ENCODE measurements around the gene MAST3. TPM values are rescaled to one million over a fixed set of nuclear protein-coding genes. Genes with fewer than 3 reads are reported as not detected.
A peak's percentile ranks its signal among the peaks of the same experiment; 100 is the strongest.

MAST3 gene
- 1 to 10 TPM; 4.2 to 8.3 (median 4.9) TPM for polyA plus RNA-seq (ENCODE audit: insufficient read length in 4 of 4)

DNA sequence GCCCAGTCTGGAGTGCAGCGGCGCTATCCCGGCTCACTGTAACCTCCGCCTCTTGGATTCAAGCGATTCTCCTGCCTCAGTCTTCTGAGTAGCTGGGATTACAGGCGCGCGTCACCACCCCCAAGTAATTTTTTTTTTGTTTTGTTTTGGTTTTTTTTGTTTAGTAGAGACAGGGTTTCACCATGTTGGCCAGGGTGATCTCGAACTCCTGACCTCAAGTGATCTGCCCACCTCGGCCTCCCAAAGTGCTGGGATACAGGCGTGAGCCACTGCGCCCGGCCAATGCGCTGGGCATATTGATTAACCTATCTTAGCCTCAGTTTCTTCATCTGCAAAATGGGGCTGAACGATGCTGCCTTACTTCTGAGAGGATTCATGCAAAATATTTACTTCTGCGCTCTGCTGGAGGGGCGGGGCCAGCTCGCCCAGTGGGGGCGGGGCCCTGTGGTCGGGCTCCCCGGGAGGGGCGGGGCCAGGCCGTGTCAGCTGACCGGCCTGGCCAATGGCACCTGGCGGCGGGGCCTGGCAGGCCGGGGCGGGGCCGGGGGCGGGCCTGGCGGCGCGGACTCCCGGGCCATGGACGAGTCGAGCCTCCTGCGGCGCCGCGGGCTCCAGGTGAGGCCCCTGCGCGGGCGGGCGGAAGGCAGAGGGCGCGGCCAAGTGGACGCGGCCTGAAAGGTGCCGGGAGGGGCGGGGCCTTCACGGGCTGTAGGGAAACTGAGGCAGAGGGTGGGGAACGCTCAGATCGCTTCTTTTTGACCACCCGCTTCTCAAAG is at the start of gene MAST3:
Gene MAST3, plus strand, starts transcription at position 562 of the 776 bp plus-strand sequence. Its CDS starts 15 bp downstream, at position 577.
- DNase-seq (ENCODE audit: low read depth in 4 of 4, low spot score in 3 of 4), result no peak

DNA sequence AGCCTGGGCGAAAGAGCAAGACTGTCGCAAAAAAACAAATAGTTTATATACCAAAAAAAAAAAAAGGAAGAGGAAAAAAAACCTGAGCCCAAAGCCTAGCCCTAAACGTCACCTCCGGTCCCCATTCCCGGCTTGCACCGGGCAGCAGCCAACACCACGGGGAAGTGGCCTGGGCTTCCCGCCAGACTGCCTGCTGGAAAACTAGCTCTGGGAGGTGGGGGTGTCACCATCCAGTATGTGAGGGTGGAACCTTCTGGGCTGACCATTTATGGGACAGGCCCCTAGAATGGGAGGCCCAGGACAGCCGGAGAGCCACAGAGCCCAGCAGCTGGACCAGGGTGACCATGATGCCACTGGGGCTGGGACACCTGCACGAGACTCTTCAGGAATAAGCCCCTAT is 48.2 kb upstream of the MAST3 start:
- DNase-seq (ENCODE audit: low read depth in 4 of 4, low spot score in 3 of 4), result no peak

DNA sequence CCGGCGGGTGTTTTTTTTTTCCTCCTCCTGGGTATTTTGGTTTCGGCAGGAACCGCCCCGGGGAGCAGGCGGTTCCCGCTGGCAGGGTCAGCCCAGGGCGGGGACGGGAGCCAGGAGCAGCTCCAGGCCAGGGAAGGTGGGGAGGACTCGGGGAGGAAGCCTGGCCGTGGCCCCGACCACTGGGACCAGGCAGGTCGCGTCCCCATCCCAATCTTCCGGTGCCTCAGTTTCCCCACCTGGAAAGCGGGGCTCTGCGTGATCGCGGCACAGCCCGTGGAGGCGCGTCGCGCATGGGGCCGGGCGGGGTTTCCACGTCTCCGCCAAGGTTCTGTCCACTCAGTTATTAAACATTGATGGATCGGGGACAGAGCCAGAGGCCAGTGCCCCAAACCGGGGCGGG is 45.7 kb upstream of the MAST3 start:
- DNase-seq (ENCODE audit: low read depth in 4 of 4, low spot score in 3 of 4), result no peak

DNA sequence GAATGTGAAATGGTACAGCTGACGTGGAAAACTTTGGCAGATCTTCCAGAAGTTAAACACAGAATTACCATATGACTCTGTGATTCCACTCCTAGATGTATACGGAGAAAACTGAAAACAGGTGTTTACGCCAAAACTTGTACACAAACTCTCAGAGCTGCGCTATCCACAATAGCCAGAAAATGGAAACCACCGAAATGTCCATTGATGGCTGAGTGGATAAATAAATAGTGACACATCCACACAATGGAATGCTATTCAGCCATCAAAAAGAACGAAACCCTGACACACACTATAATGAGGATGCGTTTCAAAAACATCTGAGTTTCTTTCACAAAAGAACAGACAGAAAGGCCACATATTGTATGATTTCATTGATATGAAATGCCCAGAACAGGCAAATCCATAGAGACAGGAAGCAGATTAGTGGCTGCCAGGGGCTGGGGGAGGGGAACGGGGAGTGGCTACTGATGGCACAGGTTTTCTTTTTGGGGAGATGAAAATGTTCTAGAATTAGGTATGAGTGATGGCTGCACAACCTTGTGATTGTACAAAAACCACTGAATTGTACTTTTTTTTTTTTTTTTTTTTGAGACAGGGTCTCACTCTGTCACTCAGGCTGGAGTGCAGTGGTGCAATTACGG is 43.9 kb upstream of the MAST3 start:
- DNase-seq (ENCODE audit: low read depth in 4 of 4, low spot score in 3 of 4), result no peak

DNA sequence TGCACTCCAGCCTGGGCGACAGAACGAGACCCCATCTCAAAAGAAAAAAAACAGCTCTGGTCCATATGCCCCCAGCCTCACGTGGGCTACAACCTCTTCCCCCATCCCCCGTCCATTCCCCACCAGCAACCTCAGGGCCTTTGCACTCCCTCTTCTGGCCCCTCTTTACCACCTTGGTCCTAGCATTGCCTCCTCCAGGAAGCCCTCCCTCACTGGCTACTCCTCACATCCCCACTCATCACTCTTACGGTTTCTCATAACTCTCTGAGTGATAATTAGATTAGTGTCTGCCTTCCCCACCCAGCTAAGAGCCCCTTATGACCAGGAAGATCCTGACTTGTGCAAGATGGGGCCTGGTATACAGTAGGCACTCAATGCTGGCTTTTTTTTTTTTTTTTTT is 41.6 kb upstream of the MAST3 start:
- no peak for DNase-seq (ENCODE audit: low read depth in 4 of 4, low spot score in 3 of 4)

DNA sequence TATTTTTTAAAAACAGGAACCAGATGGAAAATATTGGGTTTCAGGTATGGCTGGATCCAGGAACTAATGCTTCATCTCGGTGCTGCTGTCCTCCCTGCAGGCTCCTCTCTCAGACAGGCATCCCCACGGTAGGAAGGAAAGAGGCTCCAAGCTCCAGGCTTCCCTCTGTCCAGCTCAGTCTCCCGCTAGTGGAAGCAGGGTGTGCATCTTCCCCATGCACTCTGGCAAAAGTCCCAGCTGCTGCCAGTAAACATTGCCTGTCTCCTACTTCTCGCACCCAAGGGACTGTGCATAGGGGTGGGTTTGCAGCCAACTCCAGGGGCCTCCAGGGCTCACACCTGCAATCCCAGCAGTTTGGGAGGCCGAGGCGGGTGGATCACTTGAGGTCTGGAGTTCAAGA is 40.0 kb upstream of the MAST3 start:
- no peak for DNase-seq (ENCODE audit: low read depth in 4 of 4, low spot score in 3 of 4)

DNA sequence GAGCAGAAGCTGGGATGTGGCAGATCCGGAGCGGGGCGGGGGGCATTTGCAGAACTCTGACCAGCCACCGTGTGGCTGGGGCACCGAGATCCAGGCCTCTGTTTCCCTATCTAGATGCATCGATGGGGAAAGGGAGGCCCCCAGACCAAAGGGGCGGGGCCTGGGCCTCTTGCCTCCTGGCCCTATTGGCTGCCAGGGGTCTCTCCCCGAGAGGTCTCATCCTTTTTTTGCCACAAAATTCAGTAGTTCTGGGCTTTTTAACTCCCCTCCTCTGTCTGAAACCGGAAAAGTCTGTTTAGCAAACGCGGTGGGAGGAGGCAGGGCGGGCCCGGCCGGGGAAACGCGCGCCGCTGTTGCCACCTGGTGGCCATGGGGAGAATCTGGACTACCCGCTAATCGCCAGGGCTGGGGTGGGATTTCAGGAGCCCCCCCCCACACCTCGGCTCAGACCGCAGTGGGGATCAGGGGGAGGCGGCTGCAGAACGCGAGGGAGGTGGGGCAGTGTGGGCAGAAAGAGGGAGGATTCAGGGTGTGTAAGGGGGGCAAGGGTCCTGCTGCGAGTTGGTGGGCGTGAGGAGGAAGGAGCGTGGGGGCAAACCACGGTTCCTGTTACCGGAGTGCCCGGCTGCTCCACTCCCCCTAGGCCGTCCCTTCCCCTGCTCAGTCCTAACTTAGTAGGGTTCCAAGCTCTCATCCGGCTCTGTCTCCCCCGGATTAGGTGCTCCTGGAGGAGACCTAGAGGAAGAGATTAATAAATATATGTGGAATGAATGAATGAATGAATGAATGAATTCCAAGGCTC is 39.2 kb upstream of the MAST3 start:
- peak; percentile 55 to 67 (median 62) for DNase-seq (ENCODE audit: low read depth in 4 of 4, low spot score in 3 of 4)

DNA sequence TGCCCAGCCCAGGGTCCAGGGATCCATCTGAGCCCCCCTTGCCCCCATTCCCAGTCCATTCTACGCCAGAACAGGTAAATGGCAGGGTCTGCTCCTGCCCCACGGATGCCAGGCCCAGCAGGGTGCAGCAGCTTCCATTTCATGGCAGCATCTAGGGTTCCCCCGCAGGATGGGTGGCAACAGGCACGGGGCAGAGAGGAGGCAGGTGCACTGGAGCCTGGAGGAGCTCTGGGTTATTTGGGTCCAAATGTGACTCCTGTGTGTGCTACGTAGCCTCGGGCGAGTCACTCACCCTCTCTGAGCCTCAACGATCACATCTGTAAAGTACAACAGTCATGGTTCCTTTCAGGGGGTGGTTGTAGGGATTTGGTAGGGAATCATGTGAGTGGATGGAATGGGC is 38.3 kb upstream of the MAST3 start:
- no peak for DNase-seq (ENCODE audit: low read depth in 4 of 4, low spot score in 3 of 4)

DNA sequence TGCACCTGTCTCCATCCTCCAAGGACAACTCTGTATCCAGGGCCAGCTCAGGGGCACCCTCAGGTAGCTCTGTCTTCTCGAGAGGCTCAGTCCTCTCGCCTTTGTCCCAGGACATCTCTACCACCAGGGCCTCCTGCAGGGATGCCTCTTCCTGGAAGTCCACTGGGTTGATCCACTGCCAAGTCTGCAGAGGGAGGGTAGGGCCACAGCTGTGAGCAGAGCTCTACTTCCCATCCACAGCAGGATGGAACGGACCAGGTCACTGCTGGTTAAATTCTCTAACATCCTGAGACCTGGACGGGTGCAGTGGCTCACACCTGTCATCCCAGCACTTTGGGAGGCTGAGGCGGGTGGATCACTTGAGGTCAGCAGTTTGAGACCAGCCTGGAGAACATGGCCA is 37.7 kb upstream of the MAST3 start:
- DNase-seq (ENCODE audit: low read depth in 4 of 4, low spot score in 3 of 4), result no peak

DNA sequence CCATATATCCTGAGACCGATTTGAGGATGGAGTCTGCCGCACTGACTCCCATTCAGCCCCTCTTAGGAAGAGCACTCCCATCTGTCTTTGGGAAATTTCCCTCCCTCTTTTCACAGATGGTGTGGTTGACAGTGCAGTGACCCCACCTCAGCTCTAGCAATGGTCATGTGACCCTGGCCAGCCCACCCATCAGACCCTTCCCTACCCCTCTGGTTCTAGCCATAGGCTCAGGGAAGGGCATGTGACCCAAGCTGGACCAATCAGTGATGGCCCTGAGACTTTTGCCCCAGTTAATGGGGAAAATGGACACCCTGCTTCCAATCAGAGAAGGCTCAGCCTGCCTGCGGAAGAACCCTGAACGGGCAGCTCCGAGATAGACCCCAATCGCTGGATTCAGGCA is 37.1 kb upstream of the MAST3 start:
- no peak for DNase-seq (ENCODE audit: low read depth in 4 of 4, low spot score in 3 of 4)

DNA sequence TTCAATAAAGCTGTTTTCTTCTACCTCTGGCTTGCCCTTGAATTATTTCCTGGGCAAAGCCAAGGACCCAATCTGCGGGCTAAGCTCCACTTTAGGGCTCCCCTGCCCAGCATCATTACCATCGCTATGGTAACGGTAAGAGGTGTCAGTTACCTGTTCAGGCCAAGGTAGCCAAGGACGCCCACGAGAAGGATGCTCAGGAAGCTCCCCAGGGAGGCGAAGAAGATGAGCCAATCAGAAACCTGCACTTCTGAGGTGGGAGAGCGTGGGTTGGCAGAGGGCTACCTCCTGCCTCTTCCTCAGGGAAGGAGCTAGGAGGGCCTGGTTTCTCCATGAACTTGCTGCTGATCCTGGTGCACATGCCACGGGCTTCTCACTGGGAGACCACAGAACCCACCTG is 35.5 kb upstream of the MAST3 start:
- DNase-seq (ENCODE audit: low read depth in 4 of 4, low spot score in 3 of 4), result no peak

DNA sequence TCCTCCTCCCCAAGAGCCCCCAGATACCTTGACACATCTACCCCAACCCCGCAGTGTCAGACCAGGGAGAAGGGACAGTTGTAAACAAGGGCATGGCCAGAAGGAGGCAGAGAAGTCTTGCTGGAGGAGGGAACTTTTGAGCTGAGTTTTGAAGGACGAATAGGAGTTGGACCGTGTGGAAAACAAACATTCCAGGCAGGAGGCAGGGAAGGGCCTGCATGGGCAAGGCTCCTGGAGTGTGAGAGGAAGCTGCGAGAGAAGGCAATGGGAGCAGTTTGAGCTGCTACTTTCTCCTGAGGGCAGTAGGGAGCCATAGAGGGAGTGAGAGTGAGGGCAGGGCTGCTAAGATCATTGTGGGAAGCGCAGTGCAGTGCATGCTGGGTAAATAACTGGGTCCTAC is 34.1 kb upstream of the MAST3 start:
- no peak for DNase-seq (ENCODE audit: low read depth in 4 of 4, low spot score in 3 of 4)

DNA sequence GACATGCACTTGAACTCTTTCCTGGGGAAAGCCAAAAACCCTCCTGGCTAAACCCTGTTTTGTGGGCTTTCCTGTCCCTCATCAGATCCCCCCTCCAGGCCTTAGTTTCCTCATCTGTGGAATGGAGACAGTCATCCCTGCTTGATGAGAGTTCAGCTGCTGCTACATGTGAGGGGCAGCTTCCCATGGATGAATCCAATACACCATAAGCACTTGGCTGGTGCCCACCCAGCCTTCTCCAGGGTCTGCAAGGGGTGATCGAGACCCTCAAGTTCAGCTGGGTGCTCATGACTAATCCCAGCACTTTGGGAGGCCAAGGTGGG is 32.4 kb upstream of the MAST3 start:
- DNase-seq (ENCODE audit: low read depth in 4 of 4, low spot score in 3 of 4), result no peak

DNA sequence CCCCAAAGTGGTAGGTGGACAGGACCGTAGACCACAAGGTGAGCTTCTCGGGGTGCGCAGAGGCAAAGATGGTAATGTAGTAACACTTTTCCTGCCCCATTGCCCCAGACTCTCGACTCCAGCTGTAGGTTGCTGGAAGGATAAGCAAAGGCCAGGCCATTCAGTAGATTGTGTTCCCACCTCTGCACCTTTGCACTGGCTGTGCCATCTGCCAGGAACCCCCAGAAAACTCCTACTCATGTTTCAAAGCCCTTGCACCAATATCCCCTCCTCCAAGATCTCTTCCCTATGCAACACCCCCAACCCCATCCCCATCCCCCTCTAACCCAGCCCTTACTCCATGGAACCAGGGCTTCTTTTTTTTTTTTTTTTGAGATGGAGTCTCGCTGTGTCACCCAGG is 29.2 kb upstream of the MAST3 start:
- no peak for DNase-seq (ENCODE audit: low read depth in 4 of 4, low spot score in 3 of 4)

DNA sequence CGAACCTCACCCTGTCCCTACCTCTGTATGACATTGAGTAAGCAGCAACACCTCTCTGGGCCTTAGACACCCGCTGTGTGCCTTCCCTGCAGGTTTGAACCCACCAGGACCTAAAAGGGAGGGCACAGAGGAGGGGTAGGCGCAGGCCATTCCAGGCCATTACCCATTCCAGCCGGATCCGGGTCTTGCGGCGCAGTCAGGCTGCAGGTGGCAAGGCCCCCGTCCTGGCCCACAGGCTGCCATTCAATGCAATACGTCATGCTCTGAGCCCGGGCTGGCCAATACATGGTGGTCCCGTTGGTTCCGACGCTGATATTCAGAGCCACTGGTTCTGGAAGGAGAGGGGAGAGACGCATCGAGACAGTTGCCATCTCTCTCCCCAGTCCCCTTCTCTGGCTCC is 28.2 kb upstream of the MAST3 start:
- no peak for DNase-seq (ENCODE audit: low read depth in 4 of 4, low spot score in 3 of 4)

DNA sequence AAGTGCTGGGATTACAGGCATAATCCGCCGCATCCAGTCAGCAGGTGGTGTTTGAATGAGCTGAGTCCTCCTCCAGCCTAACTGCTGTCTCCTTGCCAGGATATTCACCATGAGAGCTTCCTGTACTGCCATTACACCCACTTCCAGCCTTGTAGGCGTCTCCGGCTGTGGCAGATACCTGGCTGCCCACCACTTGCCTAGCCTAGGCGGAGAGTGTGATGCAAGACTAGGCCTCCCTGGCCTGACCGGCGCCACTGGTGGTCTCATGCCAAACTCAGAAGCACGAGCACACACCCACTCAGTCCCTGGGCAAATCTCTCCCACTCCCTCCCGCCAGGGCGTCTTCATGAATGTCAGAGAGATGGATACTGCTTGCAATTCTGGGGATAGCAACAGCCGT is 27.4 kb upstream of the MAST3 start:
- DNase-seq (ENCODE audit: low read depth in 4 of 4, low spot score in 3 of 4), result no peak

DNA sequence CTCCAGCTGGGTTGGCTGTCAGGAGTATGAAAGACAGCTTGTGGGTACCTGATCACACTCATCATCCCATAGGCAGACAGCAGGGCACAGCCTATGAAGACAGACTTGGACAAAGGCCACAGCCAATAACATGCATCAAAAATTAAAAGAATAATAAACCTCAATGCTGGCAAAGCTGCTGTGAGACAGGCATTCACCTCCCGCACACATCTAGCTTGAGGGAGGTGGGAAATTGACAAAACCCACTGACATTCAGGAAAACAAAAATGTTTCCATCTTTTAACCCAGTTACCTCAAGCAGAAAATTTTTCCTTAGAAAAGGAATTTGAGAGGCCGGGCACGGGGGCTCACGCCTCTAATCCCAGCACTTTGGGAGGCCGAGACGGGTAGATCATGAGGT is 25.2 kb upstream of the MAST3 start:
- DNase-seq (ENCODE audit: low read depth in 4 of 4, low spot score in 3 of 4), result no peak

DNA sequence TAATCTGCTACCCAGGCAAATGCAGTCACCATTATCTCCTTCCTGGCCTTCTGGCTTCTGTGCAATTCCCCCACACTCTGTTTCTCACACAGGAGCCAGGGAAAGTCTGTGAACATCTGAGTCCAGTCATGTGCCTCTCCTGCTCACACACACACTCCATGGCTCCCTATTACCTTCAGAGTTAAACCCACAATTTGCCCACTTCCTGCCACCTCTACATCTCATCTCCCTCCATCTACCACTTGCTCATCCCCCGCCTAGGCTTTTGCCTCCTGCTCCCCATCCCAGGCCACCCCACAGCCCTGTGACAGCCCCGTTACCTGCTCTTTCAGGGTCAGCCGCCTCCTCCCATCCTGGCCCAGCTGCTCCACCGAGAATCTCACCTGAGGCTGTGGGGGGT is 24.4 kb upstream of the MAST3 start:
- no peak for DNase-seq (ENCODE audit: low read depth in 4 of 4, low spot score in 3 of 4)

DNA sequence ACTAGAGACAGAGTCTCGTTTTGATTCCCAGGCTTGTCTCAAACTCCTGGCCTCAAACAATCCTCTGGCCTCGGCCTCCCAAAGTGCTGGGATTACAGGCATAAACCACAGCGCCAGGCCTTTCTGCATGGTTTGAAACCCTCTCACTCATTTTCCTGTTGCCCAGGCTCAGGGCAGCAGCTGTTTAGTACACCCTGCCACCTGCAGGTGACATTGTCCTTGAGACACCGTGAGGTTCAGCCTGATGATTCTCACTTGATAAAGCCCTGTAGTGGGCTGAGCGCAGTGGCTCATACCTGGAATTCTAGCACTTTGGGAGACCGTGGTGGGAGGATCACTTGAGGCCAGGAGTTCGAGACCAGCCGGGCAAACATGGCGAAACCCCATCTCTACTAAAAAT is 23.4 kb upstream of the MAST3 start:
- DNase-seq (ENCODE audit: low read depth in 4 of 4, low spot score in 3 of 4), result no peak

DNA sequence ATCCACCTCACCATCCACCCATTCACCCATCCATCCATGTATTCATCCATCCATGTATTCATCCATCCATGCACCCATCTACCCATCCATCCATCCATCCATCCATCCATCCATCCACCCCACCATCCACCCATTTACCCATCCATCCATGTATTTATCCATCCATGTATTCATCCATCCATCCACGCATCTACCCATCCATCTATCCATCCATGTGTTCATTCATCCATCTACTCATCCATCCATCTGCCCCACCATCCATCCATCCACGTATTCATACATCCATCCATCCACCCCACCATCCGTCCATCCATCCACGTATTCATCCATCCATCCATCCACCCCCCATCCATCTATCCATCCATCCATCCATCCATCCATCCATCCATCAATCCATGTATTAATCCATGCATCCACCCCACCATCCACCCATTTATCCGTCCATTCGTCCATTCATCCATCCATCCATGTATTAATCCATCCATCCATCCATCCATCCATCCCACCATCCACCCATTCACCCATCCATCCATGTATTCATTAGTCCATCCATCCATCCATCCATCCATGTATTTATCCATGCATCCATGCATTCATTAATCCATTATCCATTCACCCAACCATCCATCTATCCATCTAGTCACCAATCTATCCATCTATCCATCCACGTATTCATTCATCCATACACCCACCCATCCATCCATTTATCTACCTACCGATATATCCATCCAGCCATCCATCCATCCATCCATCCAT is 13.5 kb upstream of the MAST3 start:
- no peak for DNase-seq (ENCODE audit: low read depth in 4 of 4, low spot score in 3 of 4)
